NCI-H2196 (cell line): ENCODE data around the gene DYNC1I1.

ENCODE experiments used
- DNase-seq: peaks from one replicate; lab custom pipeline; 2025; ENCODE audit not compliant: unreplicated experiment; lab: John Stamatoyannopoulos, UW

DYNC1I1 gene

DNA sequence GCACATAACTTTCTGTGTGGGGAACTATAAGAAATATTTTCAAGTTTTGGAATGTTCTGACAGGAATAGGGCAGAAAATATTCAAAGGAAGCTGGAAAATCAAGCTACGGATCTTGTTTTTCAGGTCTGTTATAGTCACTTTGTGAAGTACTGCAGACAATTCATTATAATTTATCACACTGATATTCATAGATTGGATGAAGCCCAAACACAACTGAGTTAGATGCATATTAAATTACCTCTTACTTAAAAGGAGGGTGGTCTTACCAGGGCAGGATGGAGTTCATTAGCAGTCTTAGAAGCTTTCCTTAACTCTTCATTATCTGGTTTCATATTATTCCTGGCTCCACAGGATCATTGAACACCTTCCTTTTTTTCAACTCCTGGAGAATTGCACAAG lies 242.3 kb downstream of the DYNC1I1 start:
- no peak for DNase-seq

DNA sequence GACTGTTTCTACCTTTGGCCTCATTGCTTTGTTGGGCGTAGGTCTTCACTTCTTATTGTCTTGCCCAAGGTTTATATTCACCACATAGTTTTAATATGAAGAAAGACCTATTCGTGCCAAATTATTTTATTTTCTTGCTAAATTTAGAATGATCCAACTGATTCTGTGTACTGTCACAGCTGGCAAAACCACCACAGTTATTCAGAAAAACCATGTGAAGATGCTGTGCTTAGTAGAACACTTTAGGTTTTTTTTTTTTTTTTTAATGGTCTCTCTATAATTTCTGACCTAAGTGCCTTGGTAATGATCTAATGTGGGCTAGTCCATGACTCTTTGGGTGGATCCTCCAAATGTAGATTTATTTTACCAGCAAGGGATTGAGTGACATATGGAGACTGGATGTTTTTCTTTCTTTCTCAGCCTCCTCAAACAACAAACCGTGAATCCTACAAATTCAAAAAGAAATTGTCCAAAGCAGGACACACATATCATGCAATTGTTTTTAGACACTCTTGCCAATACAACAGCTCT lies 243.8 kb downstream of the DYNC1I1 start:
- no peak for DNase-seq

DNA sequence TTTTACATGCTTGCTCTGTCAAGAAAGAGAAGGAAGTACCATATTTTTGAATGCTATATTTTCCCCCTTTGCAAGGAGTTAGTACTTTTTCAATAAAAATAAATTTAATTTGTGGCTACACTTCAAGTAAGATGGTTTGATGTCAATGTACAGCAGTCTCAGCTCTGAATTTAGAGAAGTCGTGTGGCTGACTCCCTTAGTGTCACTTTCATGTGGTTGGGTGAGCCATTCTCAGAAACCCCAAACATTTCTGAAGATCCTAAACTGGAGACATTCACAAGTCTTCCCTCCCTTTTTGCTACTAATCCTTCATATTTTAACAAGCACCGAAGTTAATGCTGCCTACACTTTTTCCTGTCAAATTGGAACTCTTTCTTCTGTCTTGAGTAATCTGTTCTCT lies 244.4 kb downstream of the DYNC1I1 start:
- no peak for DNase-seq

DNA sequence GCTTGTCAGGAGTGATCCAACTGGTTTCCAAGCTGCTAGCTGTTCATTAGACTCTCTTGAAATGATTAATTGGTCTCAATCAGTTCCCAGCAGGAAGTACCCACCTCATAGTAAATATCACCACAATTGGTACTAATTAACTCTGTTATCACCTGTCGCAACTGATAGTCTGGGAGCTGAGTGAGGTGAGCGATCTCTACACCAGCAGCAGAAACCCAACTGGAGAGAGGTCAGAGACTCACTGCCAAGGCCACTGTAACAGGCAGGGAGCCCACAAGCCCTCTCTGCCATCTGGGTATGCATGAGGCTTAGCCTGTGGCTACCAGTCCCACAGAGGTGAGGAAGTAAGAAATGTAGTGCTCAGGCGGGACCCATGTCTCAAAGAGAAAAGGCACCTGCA lies 245.5 kb downstream of the DYNC1I1 start:
- no peak for DNase-seq

DNA sequence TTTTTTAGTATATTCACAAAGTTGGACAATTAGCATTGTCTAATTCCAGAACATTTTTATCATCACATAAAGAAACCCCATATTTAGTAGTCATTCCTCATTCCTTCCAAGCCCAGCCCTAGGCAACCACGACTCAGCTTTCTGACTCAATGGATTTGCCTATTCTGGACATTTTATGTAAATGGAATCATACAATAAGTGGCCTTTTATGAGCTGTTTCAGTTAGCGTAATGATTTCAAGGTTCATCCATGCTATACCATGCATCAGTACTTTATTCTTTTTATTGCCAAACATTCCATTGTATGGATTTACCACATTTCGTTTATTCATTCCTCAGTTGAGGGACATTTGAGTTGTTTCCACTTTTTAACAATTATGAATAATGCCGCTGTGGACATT lies 249.2 kb downstream of the DYNC1I1 start:
- DNase-seq = no peak

DNA sequence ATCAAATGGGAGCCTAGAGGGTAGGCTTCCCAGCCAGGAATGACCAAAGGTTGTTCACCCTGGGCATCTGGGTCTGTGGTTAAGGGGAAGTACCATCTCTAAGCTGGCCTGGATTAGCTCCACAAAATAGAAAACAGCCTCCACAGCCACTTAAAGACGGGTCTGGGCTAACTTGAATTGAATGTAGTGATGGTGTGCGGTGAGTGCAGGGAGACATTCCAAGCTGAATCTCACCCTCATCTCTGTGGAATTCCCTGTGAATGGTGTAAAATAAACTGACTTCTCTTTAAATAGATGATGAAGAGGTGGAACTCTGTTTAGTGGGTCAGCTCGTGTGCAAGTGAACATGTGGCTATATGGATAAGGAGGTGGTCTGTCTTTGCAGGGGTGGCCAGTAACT lies 251.0 kb downstream of the DYNC1I1 start:
- no peak for DNase-seq

DNA sequence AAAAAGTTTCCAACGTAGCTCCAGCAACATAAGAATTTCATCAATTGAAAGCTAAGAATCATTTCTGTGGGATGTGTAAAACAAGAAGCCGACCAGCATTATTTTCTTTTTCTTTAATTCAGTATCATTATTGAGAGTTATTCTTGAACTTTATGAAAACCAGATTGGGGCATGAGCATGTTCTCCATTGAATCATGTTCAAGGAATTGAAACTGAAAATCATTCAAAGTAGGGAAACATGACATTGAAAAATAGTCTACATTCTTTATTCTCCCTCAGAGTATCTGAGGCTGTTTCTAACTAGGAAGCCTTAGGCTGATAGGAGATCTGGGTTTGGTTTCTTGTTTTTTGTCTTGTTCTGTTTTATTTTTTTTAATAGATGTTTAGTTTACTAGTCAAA lies 253.7 kb downstream of the DYNC1I1 start:
- no peak for DNase-seq

DNA sequence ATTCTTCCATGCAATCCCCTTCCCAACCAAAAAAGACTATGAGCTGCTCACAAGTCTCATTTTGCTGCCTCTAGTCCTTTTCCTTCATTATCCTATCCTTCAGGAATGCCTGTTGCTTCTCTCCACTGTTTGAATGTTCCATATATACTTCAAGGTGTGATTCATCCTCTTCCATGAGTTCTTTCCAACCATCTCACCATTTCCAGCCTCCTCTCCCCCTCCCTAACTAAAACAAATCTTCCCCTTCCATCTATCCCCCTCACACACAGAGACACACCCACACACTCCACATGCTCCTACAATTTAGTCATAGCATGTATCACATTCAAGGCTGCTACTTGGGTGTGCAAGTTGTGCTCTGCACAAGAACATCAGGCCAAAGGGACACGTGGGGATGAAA lies 254.3 kb downstream of the DYNC1I1 start:
- no peak for DNase-seq

DNA sequence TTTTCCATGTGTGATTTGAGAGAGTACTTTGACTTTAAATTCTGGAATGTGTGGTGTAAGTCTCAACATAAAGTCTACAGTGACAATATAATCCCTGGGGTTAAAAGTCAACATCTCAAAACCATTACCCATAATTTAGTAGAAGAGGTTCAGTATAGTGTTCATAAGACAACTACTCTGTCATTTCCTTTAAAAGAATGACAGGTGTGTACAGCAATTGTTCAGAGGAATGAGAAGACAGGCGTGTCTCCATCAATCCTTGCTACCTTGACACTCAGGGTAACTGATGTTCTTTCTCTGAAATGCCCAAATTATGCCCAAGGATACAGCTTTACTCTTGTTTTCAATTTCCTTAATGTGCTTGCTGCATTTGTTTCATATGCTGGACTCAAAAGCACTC lies 256.4 kb downstream of the DYNC1I1 start:
- DNase-seq = no peak

DNA sequence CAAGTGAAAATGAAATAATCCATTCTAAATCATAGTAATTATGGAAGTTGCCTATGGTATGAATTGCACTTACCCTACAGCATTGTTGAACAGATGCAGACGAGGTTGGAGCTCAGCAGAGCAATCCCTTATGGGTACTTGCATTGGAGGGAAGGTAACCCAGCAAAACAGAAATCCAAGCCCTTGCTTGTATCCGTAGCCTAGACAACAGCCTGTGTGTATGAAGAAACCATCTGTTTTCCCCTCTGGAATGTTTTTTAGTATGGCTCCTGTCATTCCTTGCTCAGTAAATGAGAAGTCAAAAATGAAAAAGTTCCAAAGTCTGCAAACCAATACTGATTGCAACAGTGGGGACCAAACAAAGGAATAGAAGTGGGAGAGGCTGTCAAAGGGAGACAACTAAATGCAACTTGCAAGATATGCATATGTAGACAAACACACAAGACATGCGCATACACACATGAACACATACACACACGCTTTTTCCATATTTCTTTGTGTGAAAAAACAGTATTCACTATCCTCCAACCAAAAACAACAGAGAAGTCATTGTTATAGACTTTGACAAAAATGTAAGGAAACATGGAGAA lies 260.8 kb downstream of the DYNC1I1 start:
- no peak for DNase-seq

DNA sequence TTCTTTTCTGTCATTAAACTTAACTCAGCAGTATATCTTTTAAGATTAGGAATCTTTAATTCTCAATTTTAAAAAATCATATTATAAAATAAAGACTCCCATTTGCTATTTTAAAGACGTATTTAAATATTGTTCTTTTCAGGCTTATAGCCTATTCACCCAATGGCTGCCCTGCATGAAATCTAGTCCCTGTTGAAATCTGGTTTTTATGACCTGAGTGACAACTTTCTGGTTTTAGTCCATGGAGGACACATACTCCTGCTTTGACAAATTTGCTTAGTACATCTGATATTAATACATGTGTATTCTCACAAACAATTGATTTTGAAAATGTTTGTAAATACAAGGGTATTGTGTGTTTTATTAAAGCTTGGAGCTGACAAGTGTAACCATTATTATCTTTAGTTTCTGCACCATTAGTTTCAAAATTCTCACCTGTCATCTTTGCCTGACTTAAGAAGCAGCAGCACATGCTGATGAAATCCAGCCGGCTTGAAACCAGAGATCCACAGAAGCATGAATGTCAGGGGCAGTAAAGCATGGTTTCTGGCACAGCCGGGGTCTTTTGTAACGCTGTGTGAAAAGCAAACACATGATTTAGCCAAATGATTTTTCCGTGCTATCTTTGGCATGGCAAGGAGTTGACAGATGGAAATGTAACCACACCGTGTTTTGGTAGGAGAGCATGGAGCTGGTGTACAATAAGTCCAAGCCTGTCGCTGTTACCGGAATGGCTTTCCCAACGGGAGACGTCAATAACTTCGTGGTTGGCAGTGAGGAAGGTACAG lies 262.8 kb downstream of the DYNC1I1 start:
- peak; percentile 49 for DNase-seq

DNA sequence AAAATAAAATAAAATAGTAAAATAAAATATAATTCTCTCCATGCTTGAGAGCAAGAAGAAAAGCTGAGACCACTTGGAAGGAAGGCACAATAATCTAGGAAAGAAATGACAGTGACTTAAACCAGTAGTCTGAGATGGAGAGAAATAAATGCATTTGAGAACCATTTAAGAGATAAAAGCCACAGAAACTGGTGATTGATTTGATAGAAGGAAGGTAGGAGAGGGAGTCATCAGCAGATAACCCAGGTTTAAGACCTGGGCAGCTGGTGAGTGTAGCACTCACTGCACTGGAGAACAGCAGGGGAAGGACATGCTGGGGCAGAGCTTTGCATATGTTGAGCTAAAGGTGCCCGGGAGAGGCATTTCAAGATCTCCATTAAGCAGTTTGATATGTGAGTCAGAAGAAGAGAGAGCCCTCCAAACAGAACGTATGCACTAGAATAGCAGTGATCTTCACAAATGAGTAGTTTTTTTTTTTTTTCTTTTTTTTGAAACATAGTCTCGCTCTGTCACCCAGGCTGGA lies 268.0 kb downstream of the DYNC1I1 start:
- no peak for DNase-seq

DNA sequence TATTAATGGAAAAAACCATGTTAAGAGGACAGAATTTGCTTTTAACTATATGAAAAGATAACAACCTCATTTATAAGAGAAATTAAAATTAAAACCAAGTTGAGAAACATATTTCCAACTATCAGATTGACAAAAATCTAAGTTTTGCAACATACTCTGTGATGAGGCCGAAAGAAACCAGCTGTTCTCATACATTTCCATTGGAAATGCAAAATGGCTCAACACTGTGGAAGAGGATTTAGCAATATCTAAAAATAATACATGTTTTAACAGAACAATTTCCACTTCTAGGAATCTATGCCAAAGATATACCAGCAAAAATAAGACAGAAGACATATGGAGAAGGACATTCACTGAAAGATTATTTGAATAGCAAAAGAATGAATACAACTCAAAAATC lies 268.8 kb downstream of the DYNC1I1 start:
- no peak for DNase-seq

DNA sequence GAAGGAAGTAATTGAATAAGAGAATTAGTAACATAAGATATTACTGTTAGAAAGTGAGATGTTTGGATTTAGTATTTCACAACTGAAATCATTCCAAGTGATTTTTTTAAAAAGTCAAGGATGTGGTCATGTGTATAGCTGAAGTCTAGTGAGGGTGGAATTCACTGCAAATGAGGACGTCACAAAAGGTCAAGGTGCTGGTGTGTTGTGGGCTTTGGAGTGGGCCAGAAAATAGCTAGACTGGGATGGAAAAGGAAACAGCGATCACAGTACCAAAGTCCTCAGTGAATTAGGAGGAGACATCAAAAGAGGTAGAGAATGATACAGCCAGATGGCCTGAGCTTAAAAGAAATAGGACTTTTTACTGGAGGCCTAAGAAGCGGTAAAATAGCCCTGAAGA lies 272.8 kb downstream of the DYNC1I1 start:
- no peak for DNase-seq

DNA sequence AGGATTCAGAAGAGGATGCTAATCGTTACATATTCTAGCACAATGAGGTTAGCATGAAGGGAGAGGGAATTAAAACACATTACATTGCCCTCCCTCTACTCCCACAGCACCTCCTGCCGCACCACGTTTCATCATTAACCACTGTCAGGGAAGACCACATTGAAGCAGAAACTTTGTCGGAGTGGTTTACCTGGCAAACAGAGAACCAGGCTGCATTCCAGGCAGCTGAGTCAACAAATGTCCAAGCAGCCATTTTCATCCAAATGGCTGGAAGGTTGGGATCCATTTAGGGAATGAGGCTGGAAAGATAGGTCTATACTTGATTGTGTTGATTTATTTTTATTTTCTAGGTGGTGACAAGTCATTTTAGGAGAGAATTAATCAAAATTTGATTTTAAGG lies 273.6 kb downstream of the DYNC1I1 start:
- no peak for DNase-seq

DNA sequence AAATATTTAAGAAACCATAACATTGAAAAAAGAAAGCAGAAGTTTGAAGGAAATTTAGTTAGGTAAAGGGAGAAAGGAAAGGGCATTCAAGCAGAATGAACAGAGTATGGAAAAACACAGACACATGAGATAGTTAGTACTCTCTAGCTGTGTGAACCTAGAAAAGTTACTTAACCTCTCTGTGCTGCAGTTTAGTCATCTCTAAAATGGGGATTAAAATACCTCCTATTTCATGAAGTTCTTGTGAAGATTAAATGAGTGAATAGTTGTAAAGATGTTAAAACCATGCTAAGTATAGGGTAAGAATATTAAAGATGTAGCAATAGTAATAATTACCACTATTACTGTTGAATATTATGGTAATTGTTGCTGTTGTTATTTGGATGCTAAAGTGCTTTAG lies 279.9 kb downstream of the DYNC1I1 start:
- no peak for DNase-seq

DNA sequence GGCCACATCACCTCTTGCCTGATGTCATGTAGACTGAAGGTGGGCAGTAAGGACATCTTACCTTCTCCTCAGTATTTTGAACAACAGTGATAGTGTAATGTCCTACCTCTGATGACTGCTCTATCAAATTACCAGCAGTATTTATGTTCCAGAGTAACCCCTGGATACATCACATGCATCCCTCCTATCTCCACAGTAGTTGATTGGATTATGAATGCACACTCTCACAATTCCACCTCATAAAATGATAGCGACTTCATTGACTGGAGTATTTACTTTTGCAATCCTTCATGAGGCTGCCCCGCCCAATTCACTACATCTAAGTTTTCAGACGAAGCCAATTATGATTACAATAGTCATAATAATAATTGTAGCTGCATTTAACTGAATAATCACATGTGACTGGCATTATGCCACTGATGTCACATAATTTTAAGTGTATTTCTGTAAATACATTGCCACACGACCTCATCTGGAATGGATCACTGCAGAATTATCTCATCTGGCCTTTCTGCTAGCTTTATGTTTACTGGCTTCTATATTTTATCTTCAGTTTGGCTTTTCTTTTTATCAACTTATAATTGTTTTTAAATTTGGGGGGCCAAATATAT lies 280.6 kb downstream of the DYNC1I1 start:
- DNase-seq = no peak

DNA sequence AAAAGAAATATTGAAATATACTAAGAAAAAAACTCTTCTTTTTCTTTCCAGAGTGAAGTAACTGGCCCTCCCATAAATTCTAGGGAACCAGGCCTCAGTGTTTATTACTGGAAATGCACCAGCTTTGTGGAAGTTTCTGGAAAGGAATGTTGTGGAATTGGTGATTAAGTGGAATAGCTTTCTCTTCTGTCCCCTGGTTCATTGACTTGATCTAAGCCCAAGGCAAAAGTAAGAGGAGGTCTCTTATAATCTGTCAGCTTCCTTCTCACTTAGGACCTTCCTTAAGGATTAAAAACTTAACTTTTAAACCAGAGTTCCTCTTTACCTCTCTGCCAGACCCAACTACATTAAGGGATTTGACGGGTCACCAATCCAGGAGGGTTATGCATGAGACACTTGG lies 283.4 kb downstream of the DYNC1I1 start:
- DNase-seq = no peak

DNA sequence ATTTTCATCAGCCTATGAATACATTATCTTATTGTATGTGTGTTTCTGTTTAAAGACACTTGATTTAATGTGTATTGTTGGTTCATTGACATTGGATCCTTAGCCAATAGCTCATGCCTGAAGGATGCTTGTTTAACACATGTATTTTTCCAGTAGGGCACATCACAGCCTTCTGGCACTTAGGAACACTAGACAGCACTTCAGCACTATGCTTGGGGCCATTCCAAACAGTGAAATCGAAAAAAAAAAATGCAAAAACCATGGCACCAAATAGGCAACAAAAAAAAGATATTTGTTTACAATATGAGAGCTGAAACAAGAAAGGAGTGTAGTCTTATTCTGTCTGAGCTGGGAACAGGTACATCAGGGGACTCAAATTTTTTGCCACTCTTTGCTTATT lies 286.7 kb downstream of the DYNC1I1 start:
- peak; percentile 33 for DNase-seq

DNA sequence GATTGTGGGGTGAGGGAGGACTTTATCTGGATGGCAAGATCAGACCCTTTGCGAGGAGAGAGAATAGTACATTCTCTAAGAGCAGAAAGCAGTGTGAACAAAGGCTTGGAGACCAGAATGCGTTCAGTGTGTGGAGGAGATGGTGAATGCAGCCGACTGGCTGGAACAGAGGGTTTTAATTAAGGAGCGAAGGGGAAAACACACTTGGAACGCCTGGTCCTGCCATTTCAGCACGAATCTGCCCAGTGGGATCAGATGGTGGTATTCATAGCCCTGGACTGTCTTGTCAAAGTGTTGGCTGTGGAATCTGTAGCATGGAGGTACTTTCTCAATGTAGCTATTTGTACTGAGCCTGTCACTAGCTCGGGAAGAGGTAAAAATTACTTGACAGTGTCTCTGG lies 288.7 kb downstream of the DYNC1I1 start:
- DNase-seq = no peak

DNA sequence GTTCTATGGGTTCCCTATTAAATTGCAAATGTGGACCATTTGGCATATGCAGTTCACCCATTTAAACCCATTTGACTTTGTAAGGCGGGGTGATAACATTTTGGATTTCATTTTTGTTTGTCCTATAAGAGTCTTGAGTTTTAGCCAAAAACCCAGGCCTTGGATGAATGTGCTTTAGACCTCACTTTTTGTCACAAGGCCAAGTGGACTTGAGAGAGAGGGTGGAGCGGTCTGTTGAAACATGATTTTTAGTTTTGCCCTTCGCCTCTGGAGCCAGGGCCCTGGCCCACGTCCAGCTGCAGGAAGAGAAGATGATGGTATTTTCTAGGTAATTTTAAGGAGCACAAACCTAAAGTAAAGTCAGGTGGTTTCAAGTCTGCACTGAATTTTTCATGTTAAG lies 289.5 kb downstream of the DYNC1I1 start:
- DNase-seq = peak; percentile 75

DNA sequence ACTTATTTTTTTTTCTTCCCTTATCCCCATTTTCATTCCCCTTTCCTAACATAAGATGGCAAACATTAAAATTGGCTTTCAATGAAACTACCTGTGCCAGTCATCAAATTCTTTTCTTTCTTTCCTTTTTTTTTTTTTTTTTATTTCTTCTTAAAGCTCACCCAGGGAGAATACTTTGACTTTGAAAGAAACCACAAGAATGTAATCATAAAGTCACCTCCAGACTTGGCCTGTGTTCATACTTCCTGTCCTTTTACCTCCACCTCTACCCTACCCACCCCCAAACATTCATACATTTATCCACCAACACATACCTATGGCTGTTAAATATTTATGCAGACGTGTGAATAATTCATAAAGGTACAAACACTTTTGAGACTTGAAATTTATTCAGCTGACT lies 295.0 kb downstream of the DYNC1I1 start:
- no peak for DNase-seq
